Right lung (tissue), 10 donors: ENCODE results near the gene BRD4. TPM values are rescaled to one million over a fixed set of nuclear protein-coding genes. Genes with fewer than 3 reads are reported as not detected.

Source experiments
- DNase-seq, 2 donors: peaks; one replicate each; pipeline ENCODE4 v3.0.0-alpha.2; 2013
- long read RNA-seq, 8 donors: transcript quantifications; one replicate each; lab custom pipeline, GENCODE V29; 2026
- polyA plus RNA-seq, 5 donors: library from polyadenylated mRNA; unstranded; fragments of 120-200 nt; gene quantifications; one replicate each; pipeline versions ENCODE4 v1.2.1 to v1.2.3, GENCODE V29; 2013; ENCODE audit warnings: inconsistent platforms in 1 of 5, low replicate concordance in 1 of 5; ENCODE audit not compliant: insufficient read length in 5 of 5, insufficient read depth in 1 of 5

The BRD4 gene
- polyA plus RNA-seq: 10 to 100 TPM; 39.1 to 58.0 (median 45.6) TPM
- long read RNA-seq, donor 1, transcript BRD4-206 (2 exons, 408 nt): major isoform, 5 of 18 reads
- long read RNA-seq, donor 1, partial matches to known transcripts: 13 of 18 reads
- long read RNA-seq, donor 1, other reads (novel, unspliced or antisense): 0 of 18 reads
- long read RNA-seq, donor 2: 0 reads
- long read RNA-seq, donor 3, partial matches to known transcripts: 0 of 4 reads
- long read RNA-seq, donor 3, other reads (novel, unspliced or antisense): 0 of 4 reads
- long read RNA-seq, donor 4, partial matches to known transcripts: 11 of 16 reads
- long read RNA-seq, donor 4, other reads (novel, unspliced or antisense): 0 of 16 reads
- long read RNA-seq, donor 5, partial matches to known transcripts: 7 of 9 reads
- long read RNA-seq, donor 5, other reads (novel, unspliced or antisense): 0 of 9 reads
- long read RNA-seq, donor 6, partial matches to known transcripts: 0 of 3 reads
- long read RNA-seq, donor 6, other reads (novel, unspliced or antisense): 0 of 3 reads
- long read RNA-seq, donor 7, partial matches to known transcripts: 19 of 21 reads
- long read RNA-seq, donor 7, other reads (novel, unspliced or antisense): 0 of 21 reads
- long read RNA-seq, donor 8: 0 reads

DNA sequence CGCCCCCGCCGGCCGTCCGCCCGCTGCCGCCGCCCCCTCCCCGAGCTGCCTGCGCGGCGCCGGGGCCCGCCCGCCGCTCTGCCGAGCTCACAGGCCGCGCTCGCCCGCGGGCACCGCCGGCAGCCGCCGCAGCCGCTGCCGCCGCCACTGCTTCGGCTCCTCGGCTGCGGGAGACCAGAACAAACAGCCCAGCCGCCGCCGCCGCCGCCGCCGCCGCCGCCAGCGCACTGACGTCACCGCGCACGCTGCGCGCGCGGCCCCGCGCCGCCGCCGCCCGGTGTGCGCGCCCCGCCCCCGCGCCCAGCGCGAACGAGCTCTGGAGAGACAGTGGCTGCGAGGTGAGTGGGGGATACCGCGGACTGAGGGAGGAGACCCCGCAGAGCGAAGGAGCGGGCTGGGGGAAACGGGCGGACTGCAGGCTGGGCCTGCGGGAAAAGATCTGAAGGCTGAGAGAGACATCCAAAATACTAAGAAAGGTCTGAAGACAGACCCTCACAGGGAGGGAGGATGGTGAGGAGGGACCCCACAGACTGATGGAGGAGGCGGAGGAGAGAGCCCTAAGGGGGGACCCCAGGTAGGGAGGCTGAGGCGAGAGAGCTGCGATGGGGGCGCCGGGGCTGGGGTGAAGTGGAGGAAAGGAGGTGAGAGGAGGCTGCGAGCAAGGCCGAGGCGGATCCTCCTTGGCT, at the start of gene BRD4:
BRD4 (minus strand) TSS at position 229 of the 686 bp plus-strand sequence. CDS start 59,440 bp downstream, outside the sequence.
- DNase-seq: peak; percentile 46 to 52

DNA sequence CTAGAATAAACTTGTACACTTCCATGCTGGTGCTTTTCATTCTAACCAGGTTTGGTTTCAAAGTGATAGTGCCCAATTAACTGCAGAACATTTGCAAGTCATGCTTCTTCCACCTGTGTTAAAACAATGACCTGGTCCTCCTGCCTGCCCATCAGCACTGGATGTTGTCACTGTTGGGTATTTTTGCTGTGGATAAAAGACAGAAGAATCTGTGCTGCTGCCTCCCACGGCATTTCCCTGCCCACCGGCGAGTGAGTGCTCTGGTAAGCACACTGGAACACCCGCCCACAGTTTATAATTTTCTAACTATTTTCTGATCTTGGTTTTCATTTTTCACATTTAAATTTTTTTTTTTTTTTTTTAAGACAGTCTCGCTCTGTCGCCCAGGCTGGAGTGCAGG, 49.5 kb upstream of the BRD4 start:
- no peak for DNase-seq

- no peak for DNase-seq
These were observed 49.1 kb upstream of the BRD4 start for GRCh38 chr19:15381429-15381828.

GRCh38 chr19:15379999-15380647, 47.8 kb upstream of the BRD4 start:
- peak in 1 of 2 donors; percentile 35 for DNase-seq

- DNase-seq: peak; percentile 99
These were observed 47.0 kb upstream of the BRD4 start, which contains the start of gene AKAP8 for GRCh38 chr19:15379083-15379998. Gene AKAP8 (minus strand): TSS chr19:15379787. CDS start chr19:15379731, 56 bp downstream.

GRCh38 chr19:15378534-15379082, 46.3 kb upstream of the BRD4 start:
- peak; percentile 17 to 20 for DNase-seq

DNA sequence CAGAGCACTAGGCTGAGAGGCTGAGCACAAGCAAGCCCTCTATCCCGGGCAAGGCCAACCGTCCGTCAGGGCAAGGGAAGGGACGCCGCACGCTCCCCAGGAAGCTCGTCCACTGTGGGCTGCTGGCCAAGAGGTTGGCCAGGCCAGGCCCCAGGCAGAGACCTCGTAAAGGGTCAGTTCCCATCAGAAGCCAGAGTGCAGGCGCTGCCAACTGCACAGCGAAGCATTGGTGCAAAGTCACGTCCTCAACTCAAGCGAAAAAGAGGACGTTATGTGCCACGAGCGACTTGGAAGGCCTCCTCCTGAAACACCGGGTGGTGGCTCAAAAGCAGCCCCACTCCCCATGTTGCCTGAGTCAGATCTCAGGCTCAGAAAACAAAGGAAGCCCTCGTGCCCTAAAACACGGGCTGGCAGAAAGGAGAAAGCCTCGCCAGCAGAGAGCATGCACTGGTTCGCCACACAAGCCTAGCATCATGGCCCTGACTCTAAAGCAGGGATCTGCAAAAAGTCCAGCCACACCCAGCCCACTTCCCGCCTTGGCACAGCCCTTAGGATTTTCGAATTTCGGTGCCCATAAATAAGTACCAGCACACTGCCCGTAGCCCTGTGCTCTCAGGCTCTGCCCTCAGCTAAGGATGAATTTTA, 42.6 kb upstream of the BRD4 start:
- no peak for DNase-seq

DNA sequence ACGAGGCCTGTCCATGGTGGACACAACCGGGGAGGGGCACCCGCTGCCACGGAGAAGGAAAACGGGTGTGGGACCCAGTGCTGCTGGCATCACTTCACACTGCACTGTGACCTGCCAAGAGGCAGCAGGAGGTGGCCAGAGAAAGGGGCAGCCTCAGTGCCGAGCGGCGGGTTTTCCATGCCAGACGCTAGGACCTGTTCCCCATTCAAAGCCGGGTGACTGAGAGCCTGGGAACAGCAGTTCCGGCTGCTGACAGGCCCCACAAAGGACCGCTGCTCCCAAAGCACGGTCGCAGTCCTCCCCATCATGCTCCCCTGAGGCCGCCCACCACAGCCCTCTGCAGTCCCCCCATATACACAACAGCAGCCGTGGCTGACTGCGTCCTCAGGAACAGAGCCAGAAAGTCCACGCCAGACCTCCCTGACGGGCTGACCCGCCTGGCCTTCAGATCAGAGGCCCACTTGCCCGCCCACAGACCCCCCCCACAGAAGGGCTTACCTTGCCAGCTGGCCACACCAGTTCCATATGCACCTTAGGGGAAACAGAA, 41.8 kb upstream of the BRD4 start:
- no peak for DNase-seq

- no peak for DNase-seq
These were observed 41.3 kb upstream of the BRD4 start for GRCh38 chr19:15373644-15374043.

GRCh38 chr19:15372891-15373301, 40.6 kb upstream of the BRD4 start:
- no peak for DNase-seq

DNA sequence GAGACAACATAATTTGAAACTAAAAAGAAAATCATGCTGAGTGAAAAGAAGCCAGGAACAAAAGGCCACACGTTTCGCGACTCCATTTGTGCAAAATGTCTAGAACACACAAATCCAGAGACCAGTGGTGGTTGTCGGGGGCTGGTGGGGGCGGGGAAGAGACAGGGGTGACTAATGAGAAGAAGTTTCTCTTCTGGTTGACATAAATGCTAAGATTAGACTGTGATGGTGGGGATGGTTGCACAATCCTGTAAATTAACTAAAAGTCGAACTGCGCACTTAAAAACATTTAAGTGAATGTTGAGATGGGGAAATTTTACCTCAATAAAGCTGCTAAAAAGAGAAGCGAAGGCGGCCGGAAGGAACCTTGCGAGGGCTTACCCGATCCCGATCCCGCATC, 40.1 kb upstream of the BRD4 start:
- DNase-seq: no peak

GRCh38 chr19:15371786-15372380, 39.5 kb upstream of the BRD4 start:
- no peak for DNase-seq

GRCh38 chr19:15371119-15371518, 38.8 kb upstream of the BRD4 start:
- no peak for DNase-seq

- no peak for DNase-seq
These were observed 37.2 kb upstream of the BRD4 start for GRCh38 chr19:15369594-15369891.

- no peak for DNase-seq
These were observed 36.7 kb upstream of the BRD4 start for GRCh38 chr19:15368798-15369593.

DNA sequence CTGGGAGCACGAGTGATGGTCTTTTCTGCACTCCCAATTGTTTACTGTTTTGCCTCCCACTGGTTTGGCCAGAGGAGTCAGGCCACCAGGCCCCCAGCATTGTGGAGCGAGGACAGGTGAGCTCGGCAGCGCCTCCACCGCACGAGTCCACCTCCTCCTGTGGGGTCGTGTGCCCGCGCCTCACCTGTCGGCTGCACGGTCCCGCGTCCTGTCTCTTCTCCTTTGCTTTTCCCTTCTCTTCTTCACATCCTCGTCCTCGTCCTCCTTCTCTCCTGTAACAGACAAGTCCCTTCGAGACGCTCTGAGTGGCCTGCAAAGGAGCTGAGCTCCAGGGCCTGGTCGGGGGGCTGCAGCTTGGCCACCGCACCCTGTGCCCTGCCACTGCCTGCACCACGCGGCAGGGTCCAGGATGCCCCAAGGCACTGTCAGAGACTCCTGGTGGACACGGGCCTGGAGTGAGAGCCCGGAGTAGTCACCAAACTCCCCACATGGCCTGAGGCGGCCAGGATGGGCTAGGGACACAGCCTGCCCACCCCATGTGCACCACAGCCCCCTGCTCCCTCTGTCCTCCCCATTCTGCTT, 35.8 kb upstream of the BRD4 start:
- no peak for DNase-seq

GRCh38 chr19:15367439-15367838, 35.1 kb upstream of the BRD4 start:
- DNase-seq: no peak

GRCh38 chr19:15365264-15365663, 32.9 kb upstream of the BRD4 start:
- DNase-seq: no peak
